ENCODE measurements around the gene SPEG.

Gene SPEG

GRCh38 chr2:219517954-219518778, 83.5 kb downstream of the SPEG start:
- Histone ChIP-seq H3K27me3 (ENCODE audit: insufficient read depth, poor library complexity, severe bottlenecking) (peaks cover 74% of the 10 kb centered on the region), H3K4me3 (replicated peaks; ENCODE audit: insufficient read depth, low read length) (no peak overlapping the region), H3K27ac (replicated peaks) (no peak overlapping the region)
- DNase-seq (ENCODE audit: low read depth in 1 of 2, low spot score in 1 of 2): no peak
- no peak for TF ChIP-seq GABPA (IDR thresholded peaks at IDR 0.05; ENCODE audit: low read depth)
- no peak for TF ChIP-seq REST (IDR thresholded peaks at IDR 0.05; ENCODE audit: insufficient replicate concordance, low read depth)
- no peak for TF ChIP-seq CTCF (IDR thresholded peaks at IDR 0.05; ENCODE audit: insufficient read depth, low read length)
- TF ChIP-seq POLR2AphosphoS5 (IDR thresholded peaks at IDR 0.05; ENCODE audit: low read depth): no peak
- no peak for TF ChIP-seq SPI1 (IDR thresholded peaks at IDR 0.05; ENCODE audit: borderline replicate concordance, low read depth)

GRCh38 chr2:219519526-219519916, 84.9 kb downstream of the SPEG start:
- H3K27me3 ChIP-seq (ENCODE audit: insufficient read depth, poor library complexity, severe bottlenecking): peaks cover 75% of the 10 kb centered on the region
- DNase-seq (ENCODE audit: low read depth in 1 of 2, low spot score in 1 of 2): no peak
- no peak overlapping the region for H3K27ac ChIP-seq (replicated peaks)
- TF ChIP-seq SPI1 (IDR thresholded peaks at IDR 0.05; ENCODE audit: borderline replicate concordance, low read depth): no peak
- no peak overlapping the region for H3K4me3 ChIP-seq (replicated peaks; ENCODE audit: insufficient read depth, low read length)

GRCh38 chr2:219520079-219520478, 85.4 kb downstream of the SPEG start:
- Histone ChIP-seq H3K4me3 (replicated peaks; ENCODE audit: insufficient read depth, low read length) (no peak overlapping the region), H3K27me3 (ENCODE audit: insufficient read depth, poor library complexity, severe bottlenecking) (peaks cover 75% of the 10 kb centered on the region), H3K27ac (replicated peaks) (no peak overlapping the region)
- TF ChIP-seq GABPA (IDR thresholded peaks at IDR 0.05; ENCODE audit: low read depth) (no peak), POLR2AphosphoS5 (IDR thresholded peaks at IDR 0.05; ENCODE audit: low read depth) (no peak), SPI1 (IDR thresholded peaks at IDR 0.05; ENCODE audit: borderline replicate concordance, low read depth) (no peak), REST (IDR thresholded peaks at IDR 0.05; ENCODE audit: insufficient replicate concordance, low read depth) (no peak)
- DNase-seq (ENCODE audit: low read depth in 1 of 2, low spot score in 1 of 2): no peak

- no peak overlapping the region for H3K4me3 ChIP-seq (replicated peaks; ENCODE audit: insufficient read depth, low read length)
- H3K27ac ChIP-seq (replicated peaks): no peak overlapping the region
- H3K27me3 ChIP-seq (ENCODE audit: insufficient read depth, poor library complexity, severe bottlenecking): peaks cover 77% of the 10 kb centered on the region
- DNase-seq (ENCODE audit: low read depth in 1 of 2, low spot score in 1 of 2): no peak
- TF ChIP-seq POLR2AphosphoS5 (IDR thresholded peaks at IDR 0.05; ENCODE audit: low read depth) (no peak), GABPA (IDR thresholded peaks at IDR 0.05; ENCODE audit: low read depth) (no peak), SPI1 (IDR thresholded peaks at IDR 0.05; ENCODE audit: borderline replicate concordance, low read depth) (no peak), REST (IDR thresholded peaks at IDR 0.05; ENCODE audit: insufficient replicate concordance, low read depth) (no peak), CTCF (IDR thresholded peaks at IDR 0.05; ENCODE audit: insufficient read depth, low read length) (no peak)
Measured at GRCh38 chr2:219521066-219521880, 86.6 kb downstream of the SPEG start.
